GM12878 (cell line): ENCODE results near the gene LDLRAD3. TPM values are rescaled to one million over a fixed set of nuclear protein-coding genes. Genes with fewer than 3 reads are reported as not detected.

Source experiments
- ATAC-seq: fragments of 200-7000 bp; cut with Tn5 transposase; 3 replicates; pipeline ENCODE4 v1.9.1; 2020; ENCODE audit warnings: mild to moderate bottlenecking, moderate library complexity
- BruUV-seq: library from RNA; stranded (reverse); fragments of 400-500 nt; replicated peaks from 2 replicates; lab custom pipeline; 2021; lab: Mats Ljungman, UMichigan
- CTCF ChIA-PET: fragments of 300-600 bp; sonication (Branson Sonifier 250); formaldehyde crosslinking; extraction: SDS; loops from one replicate; lab custom pipeline; 2021; ENCODE audit warnings: inconsistent platforms; lab: Yijun Ruan, JAX
- POLR2A ChIA-PET: fragments of 350-600 bp; formaldehyde crosslinking; extraction: SDS; loops from one replicate; lab custom pipeline; 2021; ENCODE audit warnings: inconsistent platforms; lab: Charles Lee
- RAD21 ChIA-PET: fragments of 300-600 bp; sonication (Branson Sonifier 250); formaldehyde crosslinking; loops from one replicate; lab custom pipeline; 2023; ENCODE audit warnings: antibody characterized with exemption; ENCODE audit not compliant: unreplicated experiment; lab: Charles Lee
- SMC1A ChIA-PET: fragments of 300-600 bp; sonication (Branson Sonifier 250); formaldehyde crosslinking; loops from one replicate; lab custom pipeline; 2023; ENCODE audit not compliant: unreplicated experiment, uncharacterized antibody; lab: Charles Lee
- DNase-seq: peaks from one replicate; pipeline ENCODE4 v3.0.0-alpha.2; 2011; ENCODE audit warnings: low read depth, low spot score
- FAIRE-seq: peaks from 3 replicates; lab custom pipeline; 2011; peaks lifted over from hg19 to GRCh38; lab: Jason Lieb, UNC
- H2AFZ ChIP-seq: 2 replicates; pipeline ENCODE4 v1.6.0; 2011; ENCODE audit warnings: low read depth, low read length, control low read depth; ENCODE audit not compliant: control insufficient read depth
- H3K27ac ChIP-seq: 2 replicates; pipeline ENCODE4 v1.5.1; 2011; ENCODE audit warnings: control low read depth; ENCODE audit not compliant: control insufficient read depth, insufficient read depth
- H3K27me3 ChIP-seq, 2 experiments: replicated peaks in 1 of 2; 2 replicates each; pipeline versions ENCODE4 v1.6.0 to v1.6.1; 2011; ENCODE audit warnings: low read length in 1 of 2; ENCODE audit not compliant: control insufficient read depth in 2 of 2, insufficient read depth in 2 of 2
- H3K36me3 ChIP-seq, 2 experiments: 2 replicates each; pipeline ENCODE4 v1.5.1; 2011; ENCODE audit warnings: low read length in 1 of 2; ENCODE audit not compliant: control insufficient read depth in 2 of 2, insufficient read depth in 2 of 2
- H3K4me1 ChIP-seq: 2 replicates; pipeline ENCODE4 v1.6.1; 2011; ENCODE audit warnings: mild to moderate bottlenecking, low read length, moderate library complexity, mixed read lengths; ENCODE audit not compliant: control insufficient read depth, insufficient read depth
- H3K4me2 ChIP-seq: 2 replicates; pipeline ENCODE4 v1.6.0; 2011; ENCODE audit warnings: control low read depth; ENCODE audit not compliant: control insufficient read depth, insufficient read depth
- H3K4me3 ChIP-seq: fragments of 200-600 bp; sonication (generic); 2 replicates; pipeline ENCODE4 v1.5.1; 2016
- H3K79me2 ChIP-seq: 2 replicates; pipeline ENCODE4 v1.6.0; 2011; ENCODE audit warnings: low read length; ENCODE audit not compliant: control insufficient read depth, insufficient read depth
- H3K9ac ChIP-seq: 2 replicates; pipeline ENCODE4 v1.8.0; 2011; ENCODE audit warnings: low read length, control low read depth, mixed read lengths; ENCODE audit not compliant: control insufficient read depth, insufficient read depth
- H3K9me3 ChIP-seq: replicated peaks from 3 replicates; pipeline ENCODE4 v1.5.1; 2011; ENCODE audit warnings: mild to moderate bottlenecking, low read length; ENCODE audit not compliant: control insufficient read depth, insufficient read depth
- H4K20me1 ChIP-seq: 2 replicates; pipeline ENCODE4 v1.6.0; 2011; ENCODE audit not compliant: control insufficient read depth, insufficient read depth
- CHD2 ChIP-seq: IDR thresholded peaks from 2 replicates; pipeline ENCODE4 v1.6.1; 2011; ENCODE audit warnings: low read depth, low read length, improper control_type of control experiment, borderline replicate concordance
- E4F1 ChIP-seq: fragments of 450-650 bp; IDR thresholded peaks from 2 replicates; pipeline ENCODE4 v1.6.1; 2018; ENCODE audit warnings: borderline replicate concordance, mild to moderate bottlenecking; ENCODE audit not compliant: partially characterized antibody
- GABPA ChIP-seq: IDR thresholded peaks from 2 replicates; pipeline ENCODE4 v1.6.1; 2014; ENCODE audit warnings: antibody characterized with exemption, low read depth, mild to moderate bottlenecking, inconsistent platforms
- MAX ChIP-seq: IDR thresholded peaks from 2 replicates; pipeline ENCODE4 v1.6.1; 2012; ENCODE audit warnings: low read depth, low read length, improper control_type of control experiment
- NFYB ChIP-seq: IDR thresholded peaks from 2 replicates; pipeline ENCODE4 v1.6.1; 2011; ENCODE audit warnings: low read depth, mild to moderate bottlenecking, low read length, improper control_type of control experiment, moderate library complexity; ENCODE audit not compliant: insufficient read depth
- PAX8 ChIP-seq: fragments of 450-650 bp; IDR thresholded peaks from 2 replicates; pipeline ENCODE4 v1.6.1; 2017; ENCODE audit warnings: mild to moderate bottlenecking, moderate library complexity
- RAD21 ChIP-seq: IDR thresholded peaks from 2 replicates; pipeline ENCODE4 v1.6.1; 2011; ENCODE audit warnings: mild to moderate bottlenecking, low read depth, low read length, moderate library complexity; ENCODE audit not compliant: insufficient read depth
- TAF1 ChIP-seq: IDR thresholded peaks from 2 replicates; pipeline ENCODE4 v1.6.1; 2011; ENCODE audit warnings: mild to moderate bottlenecking, low read depth, low read length, borderline replicate concordance
- YBX1 ChIP-seq: fragments of 450-650 bp; IDR thresholded peaks from 2 replicates; pipeline ENCODE4 v1.6.1; 2016; ENCODE audit warnings: antibody characterized with exemption
- ZBTB4 ChIP-seq: fragments of 450-650 bp; formaldehyde crosslinking; IDR thresholded peaks from 2 replicates; pipeline ENCODE4 v1.4.0; 2022; ENCODE audit warnings: mild to moderate bottlenecking, moderate library complexity
- ZNF687 ChIP-seq: fragments of 450-650 bp; IDR thresholded peaks from 2 replicates; pipeline ENCODE4 v1.6.1; 2017; ENCODE audit warnings: mild to moderate bottlenecking, moderate library complexity
- WGBS: methylation state at CpG from one replicate; pipeline ENCODE4 v1.1.6; 2016; ENCODE audit warnings: low lambda C conversion rate; ENCODE audit not compliant: insufficient replicate concordance, insufficient coverage; ENCODE audit errors: missing lambda C conversion rate; 5-methylcytosine and 5-hydroxymethylcytosine counted together
- in situ Hi-C: fragments of 300-500 bp; cut with MboI; formaldehyde crosslinking; loops from 9 replicates; pipeline ENCODE4 v1.14.3; 2018; ENCODE audit warnings: mixed read lengths
- intact Hi-C: fragments of 100-400 bp; cut with micrococcal nuclease; formaldehyde crosslinking; loops from one replicate; pipeline ENCODE4 v1.14.2; 2022; ENCODE audit not compliant: unreplicated experiment
- polyA plus RNA-seq, 11 experiments: library from polyadenylated mRNA; depleted of rRNA in 4 of 11; unstranded in 6 of 11; stranded (reverse) in 5 of 11; fragments of >200 nt; fragmentation: Nextera tagmentation in 4 of 11; fragmentation: Illumina TruSeq in 1 of 11; extraction: Ambion mirVana in 4 of 11; extraction: Trizol in 1 of 11; gene quantifications; 1 replicate in 1 of 11; 2 replicates in 10 of 11; pipeline versions ENCODE4 v1.2.1 to v1.2.3, GENCODE V29; 2011 to 2016; ENCODE audit warnings: inconsistent platforms in 2 of 11, missing spikeins in 2 of 11, low read depth in 1 of 11
- total RNA-seq, 4 experiments: library from RNA; depleted of rRNA in 3 of 4; stranded (reverse); fragments of >200 nt in 3 of 4; fragmentation: Illumina TruSeq in 1 of 4; extraction: Trizol in 1 of 4; gene quantifications; 2 replicates each; pipeline versions ENCODE4 v1.2.1 to v1.2.3, GENCODE V29; 2013 to 2021
- TF ChIP-seq, protein P1 (sequence below): fragments of 450-650 bp; IDR thresholded peaks from 2 replicates; pipeline ENCODE4 v1.6.1; 2017; ENCODE audit warnings: mild to moderate bottlenecking

The LDLRAD3 gene
- total and polyA plus RNA-seq, 10 of the 15 experiments (the other 5 are each of a cell fraction or from before 2014, with no cell fraction given), result 2.5 to 17.2 (median 10.7) TPM

DNA sequence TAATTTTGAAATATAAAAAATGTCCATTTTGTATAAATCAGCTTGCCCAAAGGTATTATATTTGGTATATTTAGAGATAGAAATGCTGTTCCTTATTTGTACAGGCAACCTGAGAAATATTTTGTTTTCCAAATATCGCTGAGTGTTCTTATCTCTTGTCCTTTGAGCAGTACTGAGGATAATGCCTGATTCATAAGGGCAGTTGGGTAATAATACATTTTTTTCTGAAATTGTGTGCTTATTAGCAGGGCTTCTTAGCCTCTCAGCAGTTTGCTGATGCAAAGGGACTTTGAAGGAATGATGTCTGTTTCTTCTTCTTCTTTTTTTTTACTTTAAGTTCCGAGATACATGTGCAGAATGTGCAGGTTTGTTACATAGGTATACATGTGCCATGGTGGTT is 69.1 kb downstream of the LDLRAD3 start:
- RAD21 ChIA-PET, result no interaction called here
- H3K27ac ChIP-seq, result no peak overlapping the region
- BruUV-seq, result no TSS peak
- H3K79me2 ChIP-seq, result no peaks in the 10 kb centered on the region
- intact Hi-C loops, result no loop called here
- WGBS, result 50% methylated on average over 2 of the region's 2 CpGs
- no peaks in the 10 kb centered on the region for H3K4me1 ChIP-seq
- H3K36me3 ChIP-seq, result no peaks in the 10 kb centered on the region
- H4K20me1 ChIP-seq, result no peaks in the 10 kb centered on the region
- no peak for ATAC-seq
- in situ Hi-C loops, result no loop called here
- no peak overlapping the region for H3K9ac ChIP-seq
- FAIRE-seq, result no peak
- CTCF ChIA-PET, result interaction anchor here (1.5 kb wide), 1 partner anchor 17 kb away, joined by 3 read pairs; no protein-coding TSS in a partner anchor
- H2AFZ ChIP-seq, result no peak overlapping the region
- SMC1A ChIA-PET, result interaction anchor here (1.5 kb wide), 1 partner anchor 28 kb away, joined by 3 read pairs; no protein-coding TSS in a partner anchor
- no peak overlapping the region for H3K4me3 ChIP-seq
- DNase-seq, result no peak
- no peak for TF ChIP-seq RAD21
- no peak for TF ChIP-seq TAF1
- no peak for TF ChIP-seq ZNF687
- TF ChIP-seq ZBTB4 (CRISPR knock-in tag), result no peak
- TF ChIP-seq GABPA, result no peak
- TF ChIP-seq CHD2, result no peak
- TF ChIP-seq YBX1, result no peak
- TF ChIP-seq PAX8, result no peak
- no peak for TF ChIP-seq MAX
- TF ChIP-seq NFYB, result no peak
- no peak for TF ChIP-seq E4F1
- TF ChIP-seq, protein P1, sequence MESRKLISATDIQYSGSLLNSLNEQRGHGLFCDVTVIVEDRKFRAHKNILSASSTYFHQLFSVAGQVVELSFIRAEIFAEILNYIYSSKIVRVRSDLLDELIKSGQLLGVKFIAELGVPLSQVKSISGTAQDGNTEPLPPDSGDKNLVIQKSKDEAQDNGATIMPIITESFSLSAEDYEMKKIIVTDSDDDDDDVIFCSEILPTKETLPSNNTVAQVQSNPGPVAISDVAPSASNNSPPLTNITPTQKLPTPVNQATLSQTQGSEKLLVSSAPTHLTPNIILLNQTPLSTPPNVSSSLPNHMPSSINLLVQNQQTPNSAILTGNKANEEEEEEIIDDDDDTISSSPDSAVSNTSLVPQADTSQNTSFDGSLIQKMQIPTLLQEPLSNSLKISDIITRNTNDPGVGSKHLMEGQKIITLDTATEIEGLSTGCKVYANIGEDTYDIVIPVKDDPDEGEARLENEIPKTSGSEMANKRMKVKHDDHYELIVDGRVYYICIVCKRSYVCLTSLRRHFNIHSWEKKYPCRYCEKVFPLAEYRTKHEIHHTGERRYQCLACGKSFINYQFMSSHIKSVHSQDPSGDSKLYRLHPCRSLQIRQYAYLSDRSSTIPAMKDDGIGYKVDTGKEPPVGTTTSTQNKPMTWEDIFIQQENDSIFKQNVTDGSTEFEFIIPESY, result no peak
- POLR2A ChIA-PET, result interaction anchor here (0.5 kb wide), 1 partner anchor 121 kb away, joined by 3 read pairs; no protein-coding TSS in a partner anchor
- H3K9me3 ChIP-seq, result no peaks in the 10 kb centered on the region
- H3K4me2 ChIP-seq, result no peak overlapping the region
- H3K27me3 ChIP-seq, result no peaks in the 10 kb centered on the region; a peak in 1 of 4 replicates
